Activated T-cell treated with anti-CD3 and anti-CD28 coated beads, Interleukin-2, amount 50 U/mL, for 1 hour (primary cell): ENCODE measurements around the gene RAB44.

Source experiments
- DNase-seq: peaks from one replicate; pipeline ENCODE4 v3.0.0-alpha.2; 2020

RAB44 gene

GRCh38 chr6:36780442-36781177, 83.0 kb downstream of the RAB44 start:
- DNase-seq: no peak

DNA sequence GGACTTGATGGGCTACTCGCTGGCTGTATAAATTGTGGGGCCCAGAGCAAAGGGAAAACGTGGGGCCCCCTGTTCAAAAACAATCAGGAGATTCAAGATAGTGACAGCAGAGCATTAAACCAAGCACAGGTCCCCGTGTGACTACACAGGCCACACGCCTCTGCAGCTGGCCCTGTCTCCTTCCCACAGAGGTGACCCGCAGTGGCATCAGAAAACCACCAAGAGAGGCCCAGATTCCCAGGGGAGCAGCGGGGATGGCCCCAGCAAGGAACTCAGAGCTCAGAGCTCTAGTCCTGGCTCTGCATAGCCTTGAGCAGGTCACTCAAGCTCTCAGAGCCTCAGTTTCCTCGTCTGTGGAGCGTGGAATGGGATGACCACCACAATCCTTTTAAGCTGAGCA, 84.0 kb downstream of the RAB44 start:
- no peak for DNase-seq
